Measurements from ENCODE around the gene HCFC1.

GRCh38 chrX:154015581-154016264 is 44.1 kb upstream of the HCFC1 start:
- TF ChIP-seq CTCF (IDR thresholded peaks at IDR 0.05; ENCODE audit: poor library complexity) (no peak), EZH2phosphoT487 (IDR thresholded peaks at IDR 0.05; ENCODE audit: low read depth, severe bottlenecking, unreplicated experiment) (no peak)

All from hepatocyte (in vitro differentiated cells).